Activated T-cell treated with anti-CD3 and anti-CD28 coated beads for 48 hours (primary cell): Measurements from ENCODE around the gene SDC1.
"Not testable (repeated sequence)": the region's sequence is repeated elsewhere in the genome, so short reads cannot be mapped to it uniquely, and the experiment has no call there.

Source experiments
- DNase-seq: peaks from one replicate; pipeline ENCODE4 v3.0.0-alpha.2; 2020; ENCODE audit warnings: low read depth

The SDC1 gene

GRCh38 chr2:20196657-20197161 is 28.2 kb downstream of the SDC1 start:
- no peak for DNase-seq

- DNase-seq = no peak
Measured at GRCh38 chr2:20196053-20196656, 28.8 kb downstream of the SDC1 start.

GRCh38 chr2:20195431-20196033 is 29.4 kb downstream of the SDC1 start:
- no peak for DNase-seq

- not testable (repeated sequence) for DNase-seq
Measured at GRCh38 chr2:20195016-20195411, 29.9 kb downstream of the SDC1 start.

GRCh38 chr2:20194097-20195015 is 30.6 kb downstream of the SDC1 start:
- DNase-seq = no peak

- no peak for DNase-seq
Measured at GRCh38 chr2:20193185-20193584, 31.7 kb downstream of the SDC1 start.

- no peak for DNase-seq
Measured at GRCh38 chr2:20192781-20193180, 32.1 kb downstream of the SDC1 start.

GRCh38 chr2:20191714-20192569 is 33.0 kb downstream of the SDC1 start:
- DNase-seq = no peak

GRCh38 chr2:20190876-20191713 is 33.8 kb downstream of the SDC1 start:
- no peak for DNase-seq

- DNase-seq = no peak
Measured at GRCh38 chr2:20190170-20190569, 34.8 kb downstream of the SDC1 start.

GRCh38 chr2:20189299-20189931 is 35.5 kb downstream of the SDC1 start:
- no peak for DNase-seq

- no peak for DNase-seq
Measured at GRCh38 chr2:20188851-20189250, 36.1 kb downstream of the SDC1 start.

GRCh38 chr2:20188201-20188600 is 36.7 kb downstream of the SDC1 start:
- DNase-seq = no peak

- no peak for DNase-seq
Measured at GRCh38 chr2:20187331-20187730, 37.6 kb downstream of the SDC1 start.

- no peak for DNase-seq
Measured at GRCh38 chr2:20186855-20187187, 38.1 kb downstream of the SDC1 start.

GRCh38 chr2:20186078-20186854 is 38.7 kb downstream of the SDC1 start:
- DNase-seq = no peak

GRCh38 chr2:20185176-20186022 is 39.5 kb downstream of the SDC1 start:
- DNase-seq = no peak

GRCh38 chr2:20184067-20184938 is 40.6 kb downstream of the SDC1 start:
- no peak for DNase-seq
